Karpas-422 (cell line): Measurements from ENCODE around the gene OPN4. TPM values are rescaled to one million over a fixed set of nuclear protein-coding genes. Genes with fewer than 3 reads are reported as not detected.

Source experiments
- DNase-seq: peaks from one replicate; pipeline ENCODE4 v3.0.0-alpha.2; 2015
- H2AFZ ChIP-seq: fragments of 200-600 bp; sonication (generic); 2 replicates; pipeline ENCODE4 v1.6.1; 2014; ENCODE audit warnings: antibody characterized with exemption, low read length, mixed read lengths
- H3K27ac ChIP-seq: fragments of 200-600 bp; sonication (generic); 2 replicates; pipeline ENCODE4 v1.5.1; 2014; ENCODE audit warnings: mild to moderate bottlenecking, low read length, moderate library complexity
- H3K27me3 ChIP-seq: fragments of 200-600 bp; sonication (generic); 2 replicates; pipeline ENCODE4 v1.6.1; 2014; ENCODE audit warnings: low read length, mixed read lengths
- H3K36me3 ChIP-seq: fragments of 200-600 bp; sonication (generic); 2 replicates; pipeline ENCODE4 v1.6.1; 2014; ENCODE audit warnings: low read length, mixed read lengths; ENCODE audit not compliant: insufficient read depth
- H3K4me1 ChIP-seq: fragments of 200-600 bp; sonication (generic); 2 replicates; pipeline ENCODE4 v1.6.1; 2014; ENCODE audit warnings: mild to moderate bottlenecking, low read length, mixed read lengths
- H3K4me2 ChIP-seq: fragments of 200-600 bp; sonication (generic); 2 replicates; pipeline ENCODE4 v1.6.1; 2014; ENCODE audit warnings: low read length, low read depth, mild to moderate bottlenecking; ENCODE audit not compliant: poor library complexity, severe bottlenecking
- H3K4me3 ChIP-seq: fragments of 200-600 bp; sonication (generic); 2 replicates; pipeline ENCODE4 v1.5.1; 2014; ENCODE audit warnings: mild to moderate bottlenecking, antibody characterized with exemption, low read length, mixed read lengths
- H3K79me2 ChIP-seq: fragments of 200-600 bp; sonication (generic); 2 replicates; pipeline ENCODE4 v1.6.1; 2014; ENCODE audit warnings: mild to moderate bottlenecking, low read length, mixed read lengths
- H3K9ac ChIP-seq: fragments of 200-600 bp; sonication (generic); 2 replicates; pipeline ENCODE4 v1.6.0; 2014; ENCODE audit warnings: low read length
- H3K9me2 ChIP-seq: fragments of 200-600 bp; sonication (generic), shearing (Covaris generic); replicated peaks from 2 replicates; pipeline ENCODE4 v1.6.0; 2014; ENCODE audit warnings: mild to moderate bottlenecking, low read length, moderate library complexity; ENCODE audit not compliant: insufficient read depth
- H3K9me3 ChIP-seq: fragments of 300-700, 200-600 bp; sonication (generic); 2 replicates; pipeline ENCODE4 v1.6.1; 2014; ENCODE audit warnings: low read length, mixed read lengths
- H4K20me1 ChIP-seq: fragments of 200-600 bp; sonication (generic); 2 replicates; pipeline ENCODE4 v1.6.1; 2014; ENCODE audit warnings: mild to moderate bottlenecking, antibody characterized with exemption, low read length, low read depth; ENCODE audit not compliant: insufficient read depth
- total RNA-seq: library from RNA; depleted of rRNA; stranded (reverse); fragments of >200 nt; shearing (Covaris generic); gene quantifications from 2 replicates; pipeline ENCODE4 v1.2.3, GENCODE V29; 2014; ENCODE audit warnings: low replicate concordance

Gene OPN4
- total RNA-seq, 1 experiment from 2014 or later = not detected

GRCh38 chr10:86655596-86655995 lies 1.2 kb downstream of the OPN4 start:
- no peaks in the 10 kb centered on the region for H3K9me3 ChIP-seq
- no peak overlapping the region for H3K9ac ChIP-seq
- DNase-seq = no peak
- H3K79me2 ChIP-seq = no peaks in the 10 kb centered on the region
- no peaks in the 10 kb centered on the region for H3K27me3 ChIP-seq
- H3K9me2 ChIP-seq = no peaks in the 10 kb centered on the region
- H3K27ac ChIP-seq = no peak overlapping the region
- no peak overlapping the region for H3K4me3 ChIP-seq
- H3K36me3 ChIP-seq = no peaks in the 10 kb centered on the region
- no peak overlapping the region for H3K4me2 ChIP-seq
- no peaks in the 10 kb centered on the region for H4K20me1 ChIP-seq
- no peak overlapping the region for H2AFZ ChIP-seq
- no peaks in the 10 kb centered on the region for H3K4me1 ChIP-seq

GRCh38 chr10:86657011-86657395 lies 2.7 kb downstream of the OPN4 start:
- Histone ChIP-seq H3K79me2 (no peaks in the 10 kb centered on the region), H3K4me2 (no peak overlapping the region), H4K20me1 (no peaks in the 10 kb centered on the region), H3K9me3 (no peaks in the 10 kb centered on the region), H3K27me3 (no peaks in the 10 kb centered on the region), H3K36me3 (no peaks in the 10 kb centered on the region), H3K4me3 (no peak overlapping the region), H3K9me2 (no peaks in the 10 kb centered on the region), H3K9ac (no peak overlapping the region), H3K27ac (no peak overlapping the region), H2AFZ (no peak overlapping the region), H3K4me1 (no peaks in the 10 kb centered on the region)
- no peak for DNase-seq

GRCh38 chr10:86657396-86658011 lies 3.2 kb downstream of the OPN4 start:
- Histone ChIP-seq H3K9me2 (no peaks in the 10 kb centered on the region), H3K9me3 (no peaks in the 10 kb centered on the region), H3K36me3 (no peaks in the 10 kb centered on the region), H3K9ac (no peak overlapping the region), H3K4me2 (no peak overlapping the region), H3K27me3 (no peaks in the 10 kb centered on the region), H2AFZ (no peak overlapping the region), H4K20me1 (no peaks in the 10 kb centered on the region), H3K4me3 (no peak overlapping the region), H3K27ac (no peak overlapping the region), H3K79me2 (no peaks in the 10 kb centered on the region), H3K4me1 (no peaks in the 10 kb centered on the region)
- DNase-seq = no peak

GRCh38 chr10:86658261-86658741 lies 4.0 kb downstream of the OPN4 start:
- no peaks in the 10 kb centered on the region for H4K20me1 ChIP-seq
- H3K9ac ChIP-seq = no peak overlapping the region
- no peaks in the 10 kb centered on the region for H3K4me1 ChIP-seq
- no peaks in the 10 kb centered on the region for H3K36me3 ChIP-seq
- H3K27me3 ChIP-seq = no peaks in the 10 kb centered on the region
- H2AFZ ChIP-seq = no peak overlapping the region
- no peaks in the 10 kb centered on the region for H3K9me2 ChIP-seq
- H3K9me3 ChIP-seq = no peaks in the 10 kb centered on the region
- no peak overlapping the region for H3K4me2 ChIP-seq
- no peak overlapping the region for H3K4me3 ChIP-seq
- no peak overlapping the region for H3K27ac ChIP-seq
- no peaks in the 10 kb centered on the region for H3K79me2 ChIP-seq
- no peak for DNase-seq

- Histone ChIP-seq H4K20me1 (no peaks in the 10 kb centered on the region), H3K79me2 (no peaks in the 10 kb centered on the region), H3K4me2 (no peak overlapping the region), H2AFZ (no peak overlapping the region), H3K4me3 (no peak overlapping the region), H3K4me1 (no peaks in the 10 kb centered on the region), H3K36me3 (no peaks in the 10 kb centered on the region), H3K9me2 (no peaks in the 10 kb centered on the region), H3K27ac (no peak overlapping the region), H3K27me3 (no peaks in the 10 kb centered on the region), H3K9ac (no peak overlapping the region), H3K9me3 (no peaks in the 10 kb centered on the region)
- no peak for DNase-seq
Observed at GRCh38 chr10:86658751-86659150, 4.4 kb downstream of the OPN4 start.

GRCh38 chr10:86659161-86659691 lies 4.9 kb downstream of the OPN4 start:
- no peak overlapping the region for H2AFZ ChIP-seq
- H3K4me2 ChIP-seq = no peak overlapping the region
- no peak overlapping the region for H3K27ac ChIP-seq
- no peak overlapping the region for H3K9ac ChIP-seq
- no peaks in the 10 kb centered on the region for H3K4me1 ChIP-seq
- H3K4me3 ChIP-seq = no peak overlapping the region
- H3K79me2 ChIP-seq = no peaks in the 10 kb centered on the region
- H4K20me1 ChIP-seq = no peaks in the 10 kb centered on the region
- no peaks in the 10 kb centered on the region for H3K27me3 ChIP-seq
- no peaks in the 10 kb centered on the region for H3K36me3 ChIP-seq
- no peaks in the 10 kb centered on the region for H3K9me2 ChIP-seq
- no peaks in the 10 kb centered on the region for H3K9me3 ChIP-seq
- no peak for DNase-seq

- H3K27ac ChIP-seq = no peak overlapping the region
- H3K9me3 ChIP-seq = no peaks in the 10 kb centered on the region
- H3K4me1 ChIP-seq = no peaks in the 10 kb centered on the region
- H2AFZ ChIP-seq = no peak overlapping the region
- no peak overlapping the region for H3K4me2 ChIP-seq
- no peaks in the 10 kb centered on the region for H4K20me1 ChIP-seq
- no peak for DNase-seq
- H3K9ac ChIP-seq = no peak overlapping the region
- H3K36me3 ChIP-seq = no peaks in the 10 kb centered on the region
- no peaks in the 10 kb centered on the region for H3K9me2 ChIP-seq
- H3K4me3 ChIP-seq = no peak overlapping the region
- H3K79me2 ChIP-seq = no peaks in the 10 kb centered on the region
- H3K27me3 ChIP-seq = no peaks in the 10 kb centered on the region
Observed at GRCh38 chr10:86659721-86660453, 5.5 kb downstream of the OPN4 start.

- H2AFZ ChIP-seq = no peak overlapping the region
- no peak for DNase-seq
- no peaks in the 10 kb centered on the region for H3K9me3 ChIP-seq
- H3K79me2 ChIP-seq = no peaks in the 10 kb centered on the region
- H3K4me2 ChIP-seq = no peak overlapping the region
- no peak overlapping the region for H3K4me3 ChIP-seq
- H3K27ac ChIP-seq = no peak overlapping the region
- no peaks in the 10 kb centered on the region for H3K36me3 ChIP-seq
- peaks cover 9% of the 10 kb centered on the region for H3K4me1 ChIP-seq
- H4K20me1 ChIP-seq = no peaks in the 10 kb centered on the region
- H3K9me2 ChIP-seq = no peaks in the 10 kb centered on the region
- H3K9ac ChIP-seq = no peak overlapping the region
- no peaks in the 10 kb centered on the region for H3K27me3 ChIP-seq
Observed at GRCh38 chr10:86661161-86662025, 7.0 kb downstream of the OPN4 start.
